Panc1 (cell line): Measurements from ENCODE around the gene LMOD1. TPM values are rescaled to one million over a fixed set of nuclear protein-coding genes. Genes with fewer than 3 reads are reported as not detected.

ENCODE experiments used
- ATAC-seq: fragments of 200-7000 bp; cut with Tn5 transposase; 2 replicates; pipeline ENCODE4 v1.9.1; 2020; ENCODE audit warnings: mild to moderate bottlenecking, moderate library complexity
- BruUV-seq: library from RNA; stranded (reverse); fragments of 400-500 nt; replicated peaks from 2 replicates; lab custom pipeline; 2021; lab: Mats Ljungman, UMichigan
- CTCF ChIA-PET: fragments of 300-600 bp; sonication (Branson Sonifier 250); formaldehyde crosslinking; loops from one replicate; lab custom pipeline; 2022; ENCODE audit warnings: antibody characterized with exemption; lab: Charles Lee
- POLR2A ChIA-PET: fragments of 300-600 bp; sonication (Branson Sonifier 250); formaldehyde crosslinking; loops from one replicate; lab custom pipeline; 2022; ENCODE audit warnings: antibody characterized with exemption; lab: Charles Lee
- DNase-seq: peaks from one replicate; pipeline ENCODE4 v3.0.0-alpha.2; 2010; ENCODE audit warnings: low read depth, low spot score
- H3K27ac ChIP-seq: 2 replicates; pipeline ENCODE4 v1.5.1; 2011; ENCODE audit warnings: mild to moderate bottlenecking, low read length, inconsistent platforms
- H3K27me3 ChIP-seq: fragments of 200-500 bp; sonication (Bioruptor generic); 2 replicates; pipeline ENCODE4 v1.6.0; 2014; ENCODE audit warnings: low read length, inconsistent platforms; ENCODE audit not compliant: control insufficient read depth, insufficient read depth
- H3K36me3 ChIP-seq: fragments of 200-500 bp; sonication (Bioruptor generic); 2 replicates; pipeline ENCODE4 v1.5.1; 2014; ENCODE audit warnings: inconsistent platforms, mild to moderate bottlenecking, low read length, moderate library complexity; ENCODE audit not compliant: control insufficient read depth, insufficient read depth
- H3K4me1 ChIP-seq: 2 replicates; pipeline ENCODE4 v1.5.1; 2011; ENCODE audit warnings: inconsistent platforms, mild to moderate bottlenecking, low read length, moderate library complexity; ENCODE audit not compliant: control insufficient read depth, insufficient read depth
- H3K4me3 ChIP-seq, 2 experiments: 2 replicates each; pipeline ENCODE4 v1.5.1; 2011 to 2012; ENCODE audit warnings: low read depth in 2 of 2, low read length in 2 of 2, mild to moderate bottlenecking in 2 of 2, inconsistent platforms in 1 of 2, moderate library complexity in 1 of 2
- H3K9me3 ChIP-seq: fragments of 200-500 bp; sonication (Bioruptor generic); 2 replicates; pipeline ENCODE4 v1.5.1; 2014; ENCODE audit warnings: low read depth, mild to moderate bottlenecking, inconsistent platforms, low read length, moderate library complexity; ENCODE audit not compliant: control insufficient read depth, insufficient read depth
- CTCF ChIP-seq: fragments of 450-650 bp; IDR thresholded peaks from 2 replicates; pipeline ENCODE4 v1.5.1; 2017; ENCODE audit warnings: mild to moderate bottlenecking
- POLR2AphosphoS5 ChIP-seq: IDR thresholded peaks from 2 replicates; pipeline ENCODE4 v1.6.1; 2012; ENCODE audit warnings: mild to moderate bottlenecking, low read depth, low read length, moderate library complexity
- REST ChIP-seq, 2 experiments: IDR thresholded peaks; 2 replicates each; pipeline ENCODE4 v1.6.1; 2011 to 2012; ENCODE audit warnings: low read depth in 2 of 2, control low read depth in 1 of 2, low read length in 1 of 2, mild to moderate bottlenecking in 1 of 2, moderate library complexity in 1 of 2; ENCODE audit not compliant: insufficient read depth in 1 of 2
- SIN3A ChIP-seq: IDR thresholded peaks from 2 replicates; pipeline ENCODE4 v1.6.1; 2012; ENCODE audit warnings: low read depth, mild to moderate bottlenecking, low read length, moderate library complexity, borderline replicate concordance; ENCODE audit not compliant: insufficient read depth
- TCF7L2 ChIP-seq: IDR thresholded peaks from 2 replicates; pipeline ENCODE4 v1.6.1; 2011; ENCODE audit warnings: mild to moderate bottlenecking, low read depth, low read length, inconsistent platforms
- in situ Hi-C: cut with HindIII; loops from 2 replicates; pipeline ENCODE4 v1.10.0; 2016; ENCODE audit warnings: low sequenced_read_pairs, low pct_unique_long_range_greater_than_20kb
- intact Hi-C: fragments of 100-400 bp; cut with micrococcal nuclease; formaldehyde crosslinking; loops from one replicate; pipeline ENCODE4 v1.10.0; 2022; ENCODE audit not compliant: unreplicated experiment
- total RNA-seq: library from RNA; stranded (reverse); gene quantifications from one replicate; pipeline ENCODE4 v1.2.1, GENCODE V29; 2021; ENCODE audit not compliant: unreplicated experiment

The LMOD1 gene
- total RNA-seq, 1 experiment from 2014 or later = 0.13 TPM

GRCh38 chr1:201888282-201889089 lies 57.9 kb downstream of the LMOD1 start, which contains the start of gene SHISA4:
TSS of gene SHISA4 (plus strand) at chr1:201888898. CDS start at chr1:201888995, 97 bp downstream.
- DNase-seq = no peak
- intact Hi-C loops = no loop called here
- no peak for TF ChIP-seq CTCF
- TF ChIP-seq TCF7L2 = no peak
- peak; percentile 63; the same call in 1 of the 2 replicates for TF ChIP-seq SIN3A
- TF ChIP-seq POLR2AphosphoS5 = peak; percentile 62
- TF ChIP-seq REST (IDR thresholded peaks at IDR 0.05; ENCODE audit: insufficient read depth in 1 of 2, low read depth in 2 of 2, low read length in 1 of 2) = no peak; a peak in 1 of 4 replicates
- H3K9me3 ChIP-seq = no peaks in the 10 kb centered on the region
- peak within 1 kb of the TSS; percentile 71 to 79 for H3K4me3 ChIP-seq
- ATAC-seq = peak; percentile 94
- in situ Hi-C loops = no loop called here
- peak within 1 kb of the TSS; percentile 71 for H3K27ac ChIP-seq
- no peaks in the 10 kb centered on the region for H3K27me3 ChIP-seq
- no TSS peak for BruUV-seq
- peaks cover 10% of the 10 kb centered on the region for H3K4me1 ChIP-seq
- ChIA-PET CTCF (interaction anchor here (0.5 to 1.2 kb wide), 2 partner anchors 11 to 138 kb away, joined by 3 to 4 read pairs; no protein-coding TSS in a partner anchor), POLR2A (interaction anchor here (0.6 kb wide), 1 partner anchor 30 kb away, joined by 16 read pairs; no protein-coding TSS in a partner anchor)
- no peaks in the 10 kb centered on the region for H3K36me3 ChIP-seq

GRCh38 chr1:201887116-201887866 lies 59.1 kb downstream of the LMOD1 start:
- POLR2A ChIA-PET = interaction anchor here (0.6 kb wide), 1 partner anchor 144 kb away, joined by 6 read pairs; no protein-coding TSS in a partner anchor
- CTCF ChIA-PET = no interaction called here
- BruUV-seq = no TSS peak

More at GRCh38 chr1:201887116-201887866, 59.1 kb downstream of the LMOD1 start:
- Histone ChIP-seq H3K4me3 (no peak overlapping the region), H3K9me3 (no peaks in the 10 kb centered on the region), H3K27ac (no peak overlapping the region), H3K27me3 (no peaks in the 10 kb centered on the region), H3K36me3 (no peaks in the 10 kb centered on the region), H3K4me1 (peaks cover 10% of the 10 kb centered on the region)
- intact Hi-C loops (no loop called here), in situ Hi-C loops (no loop called here)
- ATAC-seq (no peak), DNase-seq (no peak)
- TF ChIP-seq TCF7L2 = no peak
- TF ChIP-seq CTCF = no peak
- no peak for TF ChIP-seq SIN3A
- no peak for TF ChIP-seq REST (IDR thresholded peaks at IDR 0.05; ENCODE audit: insufficient read depth in 1 of 2, low read depth in 2 of 2, low read length in 1 of 2)
- TF ChIP-seq POLR2AphosphoS5 = no peak
